GM12878 (cell line): ENCODE data around the gene CLIP1. TPM values are rescaled to one million over a fixed set of nuclear protein-coding genes. Genes with fewer than 3 reads are reported as not detected.

ENCODE experiments used
- ATAC-seq: fragments of 200-7000 bp; cut with Tn5 transposase; 3 replicates; pipeline ENCODE4 v1.9.1; 2020; ENCODE audit warnings: mild to moderate bottlenecking, moderate library complexity
- BruUV-seq: library from RNA; stranded (reverse); fragments of 400-500 nt; replicated peaks from 2 replicates; lab custom pipeline; 2021; lab: Mats Ljungman, UMichigan
- CTCF ChIA-PET: fragments of 300-600 bp; sonication (Branson Sonifier 250); formaldehyde crosslinking; extraction: SDS; loops from one replicate; lab custom pipeline; 2021; ENCODE audit warnings: inconsistent platforms; lab: Yijun Ruan, JAX
- POLR2A ChIA-PET: fragments of 350-600 bp; formaldehyde crosslinking; extraction: SDS; loops from one replicate; lab custom pipeline; 2021; ENCODE audit warnings: inconsistent platforms; lab: Charles Lee
- RAD21 ChIA-PET: fragments of 300-600 bp; sonication (Branson Sonifier 250); formaldehyde crosslinking; loops from one replicate; lab custom pipeline; 2023; ENCODE audit warnings: antibody characterized with exemption; ENCODE audit not compliant: unreplicated experiment; lab: Charles Lee
- SMC1A ChIA-PET: fragments of 300-600 bp; sonication (Branson Sonifier 250); formaldehyde crosslinking; loops from one replicate; lab custom pipeline; 2023; ENCODE audit not compliant: unreplicated experiment, uncharacterized antibody; lab: Charles Lee
- DNase-seq: peaks from one replicate; pipeline ENCODE4 v3.0.0-alpha.2; 2011; ENCODE audit warnings: low read depth, low spot score
- FAIRE-seq: peaks from 3 replicates; lab custom pipeline; 2011; peaks lifted over from hg19 to GRCh38; lab: Jason Lieb, UNC
- H2AFZ ChIP-seq: 2 replicates; pipeline ENCODE4 v1.6.0; 2011; ENCODE audit warnings: low read depth, low read length, control low read depth; ENCODE audit not compliant: control insufficient read depth
- H3K27ac ChIP-seq: 2 replicates; pipeline ENCODE4 v1.5.1; 2011; ENCODE audit warnings: control low read depth; ENCODE audit not compliant: control insufficient read depth, insufficient read depth
- H3K27me3 ChIP-seq, 2 experiments: replicated peaks in 1 of 2; 2 replicates each; pipeline versions ENCODE4 v1.6.0 to v1.6.1; 2011; ENCODE audit warnings: low read length in 1 of 2; ENCODE audit not compliant: control insufficient read depth in 2 of 2, insufficient read depth in 2 of 2
- H3K36me3 ChIP-seq, 2 experiments: 2 replicates each; pipeline ENCODE4 v1.5.1; 2011; ENCODE audit warnings: low read length in 1 of 2; ENCODE audit not compliant: control insufficient read depth in 2 of 2, insufficient read depth in 2 of 2
- H3K4me1 ChIP-seq: 2 replicates; pipeline ENCODE4 v1.6.1; 2011; ENCODE audit warnings: mild to moderate bottlenecking, low read length, moderate library complexity, mixed read lengths; ENCODE audit not compliant: control insufficient read depth, insufficient read depth
- H3K4me2 ChIP-seq: 2 replicates; pipeline ENCODE4 v1.6.0; 2011; ENCODE audit warnings: control low read depth; ENCODE audit not compliant: control insufficient read depth, insufficient read depth
- H3K4me3 ChIP-seq: fragments of 200-600 bp; sonication (generic); 2 replicates; pipeline ENCODE4 v1.5.1; 2016
- H3K79me2 ChIP-seq: 2 replicates; pipeline ENCODE4 v1.6.0; 2011; ENCODE audit warnings: low read length; ENCODE audit not compliant: control insufficient read depth, insufficient read depth
- H3K9ac ChIP-seq: 2 replicates; pipeline ENCODE4 v1.8.0; 2011; ENCODE audit warnings: low read length, control low read depth, mixed read lengths; ENCODE audit not compliant: control insufficient read depth, insufficient read depth
- H3K9me3 ChIP-seq: replicated peaks from 3 replicates; pipeline ENCODE4 v1.5.1; 2011; ENCODE audit warnings: mild to moderate bottlenecking, low read length; ENCODE audit not compliant: control insufficient read depth, insufficient read depth
- H4K20me1 ChIP-seq: 2 replicates; pipeline ENCODE4 v1.6.0; 2011; ENCODE audit not compliant: control insufficient read depth, insufficient read depth
- CEBPZ ChIP-seq: fragments of 150-350 bp; IDR thresholded peaks from 2 replicates; pipeline ENCODE4 v1.6.1; 2016; ENCODE audit warnings: low read depth, low read length
- CHD1 ChIP-seq: IDR thresholded peaks from 2 replicates; pipeline ENCODE4 v1.6.1; 2012; ENCODE audit warnings: low read depth, low read length, improper control_type of control experiment
- EP300 ChIP-seq, 2 experiments: fragments of 150-350 bp in 1 of 2; IDR thresholded peaks; 2 replicates each; pipeline ENCODE4 v1.6.1; 2011 to 2012; ENCODE audit warnings: low read depth in 2 of 2, low read length in 2 of 2, borderline replicate concordance in 1 of 2, improper control_type of control experiment in 1 of 2, inconsistent platforms in 1 of 2; ENCODE audit not compliant: control insufficient read depth in 1 of 2
- GATAD2B ChIP-seq: fragments of 450-650 bp; conservative IDR thresholded peaks from 2 replicates; pipeline ENCODE4 v1.6.1; 2017; ENCODE audit warnings: low read depth, mild to moderate bottlenecking, moderate library complexity
- JUNB ChIP-seq: IDR thresholded peaks from 2 replicates; pipeline ENCODE4 v1.6.1; 2016; ENCODE audit warnings: antibody characterized with exemption, mild to moderate bottlenecking
- KDM1A ChIP-seq: fragments of 200-600 bp; sonication (generic); IDR thresholded peaks from 2 replicates; pipeline ENCODE4 v1.6.1; 2016; ENCODE audit warnings: borderline replicate concordance
- NFYA ChIP-seq: IDR thresholded peaks from 2 replicates; pipeline ENCODE4 v1.6.1; 2011; ENCODE audit warnings: low read depth, mild to moderate bottlenecking, low read length, improper control_type of control experiment, borderline replicate concordance
- NR2C1 ChIP-seq: fragments of 450-650 bp; IDR thresholded peaks from 2 replicates; pipeline ENCODE4 v1.6.1; 2017; ENCODE audit warnings: antibody characterized with exemption, mild to moderate bottlenecking, moderate library complexity
- NR2F1 ChIP-seq: fragments of 450-650 bp; conservative IDR thresholded peaks from 2 replicates; pipeline ENCODE4 v1.6.1; 2017; ENCODE audit warnings: mild to moderate bottlenecking
- POLR2AphosphoS2 ChIP-seq: IDR thresholded peaks from 2 replicates; pipeline ENCODE4 v1.6.1; 2011; ENCODE audit warnings: low read depth, mild to moderate bottlenecking, low read length, improper control_type of control experiment, moderate library complexity
- RAD21 ChIP-seq: IDR thresholded peaks from 2 replicates; pipeline ENCODE4 v1.6.1; 2011; ENCODE audit warnings: mild to moderate bottlenecking, low read depth, low read length, moderate library complexity; ENCODE audit not compliant: insufficient read depth
- RAD51 ChIP-seq: fragments of 450-650 bp; IDR thresholded peaks from 2 replicates; pipeline ENCODE4 v1.6.1; 2016; ENCODE audit warnings: moderate library complexity, mild to moderate bottlenecking, inconsistent platforms
- RFX5 ChIP-seq: IDR thresholded peaks from 2 replicates; pipeline ENCODE4 v1.6.1; 2011; ENCODE audit warnings: low read depth, low read length, improper control_type of control experiment
- SIX5 ChIP-seq: IDR thresholded peaks from 2 replicates; pipeline ENCODE4 v1.6.1; 2011; ENCODE audit warnings: mild to moderate bottlenecking, low read depth, low read length, moderate library complexity; ENCODE audit not compliant: severe bottlenecking
- SREBF1 ChIP-seq: IDR thresholded peaks from 2 replicates; pipeline ENCODE4 v1.6.1; 2012; ENCODE audit warnings: mild to moderate bottlenecking, low read length
- SUPT20H ChIP-seq: IDR thresholded peaks from 2 replicates; pipeline ENCODE4 v1.6.1; 2011; ENCODE audit warnings: low read depth, mild to moderate bottlenecking, low read length, moderate library complexity, borderline replicate concordance; ENCODE audit not compliant: control insufficient read depth
- YY1 ChIP-seq: IDR thresholded peaks from 2 replicates; pipeline ENCODE4 v1.6.1; 2011; ENCODE audit warnings: low read depth, mild to moderate bottlenecking, low read length
- ZZZ3 ChIP-seq: IDR thresholded peaks from 2 replicates; pipeline ENCODE4 v1.6.1; 2011; ENCODE audit warnings: low read depth; ENCODE audit not compliant: control insufficient read depth, insufficient read length
- WGBS: methylation state at CpG from one replicate; pipeline ENCODE4 v1.1.6; 2016; ENCODE audit warnings: low lambda C conversion rate; ENCODE audit not compliant: insufficient replicate concordance, insufficient coverage; ENCODE audit errors: missing lambda C conversion rate; 5-methylcytosine and 5-hydroxymethylcytosine counted together
- in situ Hi-C: fragments of 300-500 bp; cut with MboI; formaldehyde crosslinking; loops from 9 replicates; pipeline ENCODE4 v1.14.3; 2018; ENCODE audit warnings: mixed read lengths
- intact Hi-C: fragments of 100-400 bp; cut with micrococcal nuclease; formaldehyde crosslinking; loops from one replicate; pipeline ENCODE4 v1.14.2; 2022; ENCODE audit not compliant: unreplicated experiment
- polyA plus RNA-seq, 11 experiments: library from polyadenylated mRNA; depleted of rRNA in 4 of 11; unstranded in 6 of 11; stranded (reverse) in 5 of 11; fragments of >200 nt; fragmentation: Nextera tagmentation in 4 of 11; fragmentation: Illumina TruSeq in 1 of 11; extraction: Ambion mirVana in 4 of 11; extraction: Trizol in 1 of 11; gene quantifications; 1 replicate in 1 of 11; 2 replicates in 10 of 11; pipeline versions ENCODE4 v1.2.1 to v1.2.3, GENCODE V29; 2011 to 2016; ENCODE audit warnings: inconsistent platforms in 2 of 11, missing spikeins in 2 of 11, low read depth in 1 of 11
- total RNA-seq, 4 experiments: library from RNA; depleted of rRNA in 3 of 4; stranded (reverse); fragments of >200 nt in 3 of 4; fragmentation: Illumina TruSeq in 1 of 4; extraction: Trizol in 1 of 4; gene quantifications; 2 replicates each; pipeline versions ENCODE4 v1.2.1 to v1.2.3, GENCODE V29; 2013 to 2021
- TF ChIP-seq, protein P1 (sequence below): IDR thresholded peaks from 2 replicates; pipeline ENCODE4 v1.6.1; 2011; ENCODE audit warnings: low read depth, low read length, improper control_type of control experiment, borderline replicate concordance

The CLIP1 gene
- total and polyA plus RNA-seq, 10 of the 15 experiments (the other 5 are each of a cell fraction or from before 2014, with no cell fraction given): 6.0 to 45.4 (median 25.2) TPM

DNA sequence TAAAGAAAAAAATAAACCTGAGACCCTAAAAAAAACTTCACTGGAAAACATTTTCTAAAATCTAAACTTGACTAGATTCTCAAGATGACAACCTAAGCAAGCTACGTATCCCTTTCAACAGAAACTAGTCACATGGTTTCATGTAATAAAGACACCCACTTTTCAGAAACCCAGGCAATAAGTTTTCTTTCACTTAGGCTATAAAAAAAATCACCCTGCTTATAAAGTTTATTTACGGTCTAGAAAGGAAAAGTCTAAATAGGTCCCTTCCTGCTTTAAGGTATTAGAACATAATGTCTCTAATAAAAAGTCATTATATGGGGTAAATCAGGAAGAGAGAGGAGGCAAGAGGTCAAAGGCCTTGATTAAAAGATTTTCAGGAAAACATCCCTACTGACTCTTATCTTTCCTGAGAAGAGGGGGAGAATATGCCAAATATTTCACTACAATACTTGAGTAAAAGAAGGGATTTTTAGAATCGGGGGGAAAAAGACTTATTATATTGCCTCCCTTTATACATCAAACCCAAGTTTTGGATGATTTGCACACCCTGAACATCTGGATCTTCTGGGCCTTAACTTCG lies 9.5 kb downstream of the CLIP1 start:
- H3K4me3 ChIP-seq: peak overlapping the region; percentile 50; the same call in 1 of the 2 replicates
- in situ Hi-C loops: no loop called here
- DNase-seq (no peak), FAIRE-seq (peak; percentile 75), ATAC-seq (peak; percentile 77)
- H3K4me1 ChIP-seq: peaks cover 34% of the 10 kb centered on the region
- H3K9ac ChIP-seq: peak overlapping the region; percentile 77
- intact Hi-C loops: loop anchor here (5.0 kb wide), 1 partner anchor 39 kb away; no protein-coding TSS in a partner anchor
- CTCF ChIA-PET: interaction anchor here (0.7 to 2.9 kb wide), 4 partner anchors 9 to 325 kb away, joined by 4 to 29 read pairs (median 7); partner anchors contain the start of gene CLIP1
- peak overlapping the region; percentile 59 for H2AFZ ChIP-seq
- POLR2A ChIA-PET: interaction anchor here (0.5 to 1.9 kb wide), 5 partner anchors 10 to 726 kb away, joined by 3 to 15 read pairs (median 5); partner anchors contain the start of gene ZCCHC8
- H3K27ac ChIP-seq: peak overlapping the region; percentile 95
- RAD21 ChIA-PET: interaction anchor here (0.8 to 1.6 kb wide), 5 partner anchors 9 to 88 kb away, joined by 3 to 6 read pairs (median 5); no protein-coding TSS in a partner anchor
- TF ChIP-seq SREBF1 (no peak), POLR2AphosphoS2 (no peak), NR2F1 (peak; percentile 54), SUPT20H (no peak), ZZZ3 (no peak), GATAD2B (no peak), YY1 (no peak), RAD51 (peak; percentile 73), RAD21 (no peak), RFX5 (no peak), CEBPZ (no peak), KDM1A (no peak), NFYA (no peak), CHD1 (no peak), SIX5 (no peak), JUNB (no peak), NR2C1 (peak; percentile 7; the same call in 1 of the 2 replicates), EP300 (IDR thresholded peaks at IDR 0.05; ENCODE audit: borderline replicate concordance in 1 of 2, control insufficient read depth in 1 of 2, low read depth in 2 of 2, low read length in 2 of 2) (no peak)
- TF ChIP-seq, protein P1, sequence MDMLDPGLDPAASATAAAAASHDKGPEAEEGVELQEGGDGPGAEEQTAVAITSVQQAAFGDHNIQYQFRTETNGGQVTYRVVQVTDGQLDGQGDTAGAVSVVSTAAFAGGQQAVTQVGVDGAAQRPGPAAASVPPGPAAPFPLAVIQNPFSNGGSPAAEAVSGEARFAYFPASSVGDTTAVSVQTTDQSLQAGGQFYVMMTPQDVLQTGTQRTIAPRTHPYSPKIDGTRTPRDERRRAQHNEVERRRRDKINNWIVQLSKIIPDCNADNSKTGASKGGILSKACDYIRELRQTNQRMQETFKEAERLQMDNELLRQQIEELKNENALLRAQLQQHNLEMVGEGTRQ: no peak; the same call in 1 of the 2 replicates
- H4K20me1 ChIP-seq: no peaks in the 10 kb centered on the region
- TSS peak; percentile 75 for BruUV-seq
- no peaks in the 10 kb centered on the region for H3K9me3 ChIP-seq
- WGBS: 1% methylated on average over 4 of the region's 4 CpGs
- peaks cover 49% of the 10 kb centered on the region for H3K79me2 ChIP-seq
- H3K36me3 ChIP-seq: no peaks in the 10 kb centered on the region
- H3K4me2 ChIP-seq: peak overlapping the region; percentile 90
- H3K27me3 ChIP-seq: no peaks in the 10 kb centered on the region
- SMC1A ChIA-PET: interaction anchor here (1.0 to 7.9 kb wide), 4 partner anchors 10 to 60 kb away, joined by 3 to 86 read pairs (median 6); no protein-coding TSS in a partner anchor
